Measurements from ENCODE around the gene ZNF726. TPM values are rescaled to one million over a fixed set of nuclear protein-coding genes. Genes with fewer than 3 reads are reported as not detected.
"Not testable (repeated sequence)": the region's sequence is repeated elsewhere in the genome, so short reads cannot be mapped to it uniquely, and the experiment has no call there.

ZNF726 gene
- total RNA-seq, 1 donor from 2014 or later = not detected

DNA sequence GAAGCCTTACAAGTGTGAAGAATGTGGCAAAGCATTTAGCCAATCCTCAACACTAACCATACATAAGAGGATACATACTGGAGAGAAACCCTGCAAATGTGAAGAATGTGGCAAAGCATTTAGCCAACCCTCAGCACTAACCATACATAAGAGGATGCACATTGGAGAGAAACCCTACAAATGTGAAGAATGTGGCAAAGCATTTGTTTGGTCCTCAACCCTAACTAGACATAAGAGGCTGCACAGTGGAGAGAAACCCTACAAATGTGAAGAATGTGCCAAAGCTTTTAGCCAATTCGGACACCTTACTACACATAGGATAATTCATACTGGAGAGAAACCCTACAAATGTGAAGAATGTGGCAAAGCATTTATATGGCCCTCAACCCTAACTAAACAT, 18.2 kb downstream of the ZNF726 start:
- ATAC-seq = no peak
- intact Hi-C loops (cut with micrococcal nuclease) = no loop called here

DNA sequence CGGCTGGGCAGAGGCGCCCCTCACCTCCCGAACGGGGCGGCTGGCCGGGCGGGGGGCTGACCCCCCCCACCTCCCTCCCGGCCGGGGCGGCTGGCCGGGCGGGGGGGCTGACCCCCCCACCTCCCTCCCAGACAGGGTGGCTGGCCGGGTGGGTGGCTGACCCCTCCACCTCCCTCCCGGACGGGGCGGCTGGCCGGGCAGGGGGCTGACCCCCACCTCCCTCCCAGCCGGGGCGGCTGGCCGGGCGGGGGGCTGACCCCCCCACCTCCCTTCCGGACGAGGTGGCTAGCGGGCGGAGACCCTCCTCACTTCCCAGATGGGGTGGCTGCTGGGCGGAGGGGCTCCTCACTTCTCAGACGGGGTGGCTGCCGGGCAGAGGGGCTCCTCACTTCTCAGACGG, 22.3 kb downstream of the ZNF726 start:
- ATAC-seq; DNase-seq; intact Hi-C loops (cut with micrococcal nuclease): not testable (repeated sequence)

More for the DNA sequence above, 18.2 kb downstream of the ZNF726 start:
- no peak for DNase-seq

DNA sequence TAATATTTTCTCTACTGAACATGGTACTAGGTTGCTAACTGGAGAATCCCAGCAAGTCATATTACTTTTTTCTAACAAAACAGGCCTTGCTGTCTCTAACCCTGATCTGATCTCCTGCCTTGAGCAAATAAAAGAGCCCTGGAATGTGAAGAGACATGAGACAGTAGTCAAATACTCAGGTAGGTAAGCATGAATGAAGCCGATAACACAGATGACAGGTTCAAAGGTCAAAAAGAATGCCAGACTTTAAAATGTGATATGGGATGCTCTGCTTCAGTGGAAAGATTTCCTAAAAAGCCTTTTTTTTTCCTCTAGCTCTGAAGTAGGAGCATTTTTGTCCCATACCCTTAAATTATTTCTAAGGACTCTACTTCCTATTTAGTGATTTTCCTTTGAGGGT, 28.7 kb downstream of the ZNF726 start:
- intact Hi-C loops (cut with micrococcal nuclease) = no loop called here
- ATAC-seq (no peak), DNase-seq (no peak)

GRCh38 chr19:23946569-23946968, 31.9 kb downstream of the ZNF726 start:
- intact Hi-C loops (cut with micrococcal nuclease) = no loop called here
- no peak for DNase-seq
- no peak for ATAC-seq

- intact Hi-C loops (cut with micrococcal nuclease) = no loop called here
- ATAC-seq = no peak
- no peak for DNase-seq
Observed at GRCh38 chr19:23949611-23950010, 34.9 kb downstream of the ZNF726 start.

DNA sequence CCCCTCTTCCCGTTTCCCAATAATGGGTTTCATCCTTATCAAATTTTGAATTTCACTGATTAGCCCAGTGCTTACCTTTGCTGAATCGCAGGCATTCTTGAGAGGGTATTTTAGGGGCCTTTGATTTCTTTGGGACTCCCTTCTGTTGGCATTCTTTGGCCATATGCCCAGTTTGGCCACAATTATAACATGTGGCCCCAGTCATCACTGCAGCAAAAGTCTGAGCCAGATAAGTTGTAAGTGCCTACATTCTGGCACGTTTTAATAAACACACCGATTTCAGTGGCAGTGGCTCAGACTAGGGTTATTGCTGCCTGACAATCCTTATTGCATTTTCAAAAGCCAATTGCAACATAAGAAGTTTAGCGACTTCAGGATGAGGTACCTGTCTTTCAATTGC, 41.4 kb downstream of the ZNF726 start:
- ATAC-seq = no peak
- intact Hi-C loops (cut with micrococcal nuclease) = no loop called here
- DNase-seq = no peak

- ATAC-seq (no peak), DNase-seq (no peak)
- intact Hi-C loops (cut with micrococcal nuclease) = no loop called here
Observed at GRCh38 chr19:23957660-23958281, 43.1 kb downstream of the ZNF726 start.

DNA sequence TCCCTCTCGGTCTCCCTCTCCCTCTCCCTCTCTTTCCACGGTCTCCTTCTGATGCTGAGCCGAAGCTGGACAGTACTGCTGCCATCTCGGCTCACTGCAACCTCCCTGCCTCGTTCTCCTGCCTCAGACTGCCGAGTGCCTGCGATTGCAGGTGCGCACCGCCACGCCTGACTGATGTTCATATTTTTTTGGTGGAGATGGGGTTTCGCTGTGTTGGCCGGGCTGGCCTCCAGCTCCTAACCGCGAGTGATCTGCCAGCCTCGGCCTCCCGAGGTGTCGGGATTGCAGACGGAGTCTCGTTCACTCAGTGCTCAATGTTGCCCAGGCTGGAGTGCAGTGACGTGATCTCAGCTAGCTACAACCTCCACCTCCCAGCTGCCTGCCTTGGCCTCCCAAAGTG, 48.7 kb downstream of the ZNF726 start:
- ATAC-seq; intact Hi-C loops (cut with micrococcal nuclease); DNase-seq: not testable (repeated sequence)

DNA sequence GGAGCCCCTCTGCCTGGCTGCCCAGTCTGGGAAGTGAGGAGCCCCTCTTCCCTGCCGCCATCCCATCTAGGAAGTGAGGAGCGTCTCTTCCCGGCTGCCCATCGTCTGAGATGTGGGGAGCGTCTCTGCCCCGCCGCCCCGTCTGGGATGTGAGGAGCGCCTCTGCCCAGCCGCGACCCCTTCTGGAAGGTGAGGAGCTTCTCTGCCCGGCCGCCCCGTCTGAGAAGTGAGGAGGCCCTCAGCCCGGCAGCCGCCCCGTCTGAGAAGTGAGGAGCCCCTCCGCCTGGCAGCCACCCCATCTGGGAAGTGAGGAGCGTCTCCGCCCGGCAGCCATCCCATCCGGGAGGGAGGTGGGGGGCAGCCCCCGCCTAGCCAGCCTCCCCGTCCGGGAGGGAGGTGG, 49.2 kb downstream of the ZNF726 start:
- DNase-seq; intact Hi-C loops (cut with micrococcal nuclease): not testable (repeated sequence)

GRCh38 chr19:23964334-23964733, 49.6 kb downstream of the ZNF726 start:
- DNase-seq; ATAC-seq; intact Hi-C loops (cut with micrococcal nuclease): not testable (repeated sequence)

More for the DNA sequence above, 49.2 kb downstream of the ZNF726 start:
- ATAC-seq = not testable (repeated sequence)

GRCh38 chr19:23969630-23970029, 54.9 kb downstream of the ZNF726 start:
- no peak for ATAC-seq
- intact Hi-C loops (cut with micrococcal nuclease) = no loop called here
- DNase-seq = no peak

- ATAC-seq (no peak), DNase-seq (no peak)
- intact Hi-C loops (cut with micrococcal nuclease) = no loop called here
Observed at GRCh38 chr19:23971598-23971997, 56.9 kb downstream of the ZNF726 start.

- intact Hi-C loops (cut with micrococcal nuclease) = no loop called here
- DNase-seq = no peak
- no peak for ATAC-seq
Observed at GRCh38 chr19:23972161-23972560, 57.5 kb downstream of the ZNF726 start.

- intact Hi-C loops (cut with micrococcal nuclease) = no loop called here
- no peak for ATAC-seq
- DNase-seq = no peak
Observed at GRCh38 chr19:23974941-23975340, 60.3 kb downstream of the ZNF726 start.

DNA sequence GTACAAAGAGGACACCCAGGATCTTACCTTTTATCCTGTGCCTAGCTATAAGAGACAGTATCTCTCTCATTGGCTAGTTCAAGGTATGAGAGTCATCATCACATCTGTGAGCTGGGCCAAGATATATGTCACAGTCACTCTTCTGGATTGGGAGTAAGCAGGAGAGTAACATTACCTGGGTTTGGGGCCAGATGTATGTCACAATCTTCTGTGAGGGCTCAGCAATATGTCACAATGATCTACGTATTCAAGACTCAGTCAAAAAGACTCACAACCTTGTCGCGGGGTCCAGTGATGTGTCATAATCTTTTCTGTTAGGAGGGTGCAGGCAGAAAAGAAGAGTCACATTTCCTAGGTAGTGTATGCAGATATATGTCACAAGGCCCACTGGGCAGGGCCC, 61.9 kb downstream of the ZNF726 start:
- DNase-seq; ATAC-seq; intact Hi-C loops (cut with micrococcal nuclease): not testable (repeated sequence)

GRCh38 chr19:23977256-23977655, 62.6 kb downstream of the ZNF726 start:
- DNase-seq; intact Hi-C loops (cut with micrococcal nuclease); ATAC-seq: not testable (repeated sequence)

DNA sequence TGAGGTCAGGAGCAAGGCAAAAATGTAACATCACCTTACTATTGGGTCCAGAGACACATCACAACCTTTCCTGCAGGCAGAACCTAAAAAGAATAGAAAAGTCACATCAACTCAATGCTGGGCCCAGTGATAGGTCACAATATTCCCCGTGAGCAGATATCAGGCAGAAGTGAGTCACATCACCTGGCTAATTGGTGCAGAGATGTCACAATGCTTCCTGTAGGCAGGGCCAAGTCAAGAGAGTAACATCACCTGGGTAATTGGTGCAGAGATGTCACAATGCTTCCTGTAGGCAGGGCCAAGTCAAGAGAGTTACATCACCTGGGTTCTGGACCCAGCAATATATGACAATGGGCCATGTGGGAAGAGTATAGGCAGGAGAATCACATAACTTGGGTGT, 63.4 kb downstream of the ZNF726 start:
- no peak for DNase-seq
- ATAC-seq = no peak
- intact Hi-C loops (cut with micrococcal nuclease) = no loop called here

GRCh38 chr19:23980805-23981204, 66.1 kb downstream of the ZNF726 start:
- no peak for ATAC-seq
- no peak for DNase-seq
- intact Hi-C loops (cut with micrococcal nuclease) = no loop called here

GRCh38 chr19:23981863-23982262, 67.2 kb downstream of the ZNF726 start:
- no peak for ATAC-seq
- intact Hi-C loops (cut with micrococcal nuclease) = no loop called here
- DNase-seq = no peak

DNA sequence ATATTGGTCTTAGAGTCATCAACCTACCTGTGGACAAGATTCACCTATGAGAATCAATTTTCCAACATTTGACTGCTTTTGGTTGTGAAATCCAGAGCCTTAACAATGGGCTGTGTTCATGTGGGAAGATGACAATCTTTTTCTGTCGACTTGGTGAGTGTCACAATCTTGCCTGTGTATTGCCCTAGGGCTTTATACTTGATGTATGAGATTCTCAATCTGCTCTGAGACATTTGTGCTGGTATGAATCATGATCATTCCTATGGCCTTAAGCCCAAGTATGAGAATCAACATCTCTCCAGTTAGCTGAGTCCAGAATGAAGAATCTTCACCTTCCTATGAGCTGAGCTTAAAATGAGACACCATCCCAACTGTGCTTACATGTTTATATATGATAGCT, 68.7 kb downstream of the ZNF726 start:
- no peak for ATAC-seq
- no peak for DNase-seq
- intact Hi-C loops (cut with micrococcal nuclease) = no loop called here

All from left ventricle myocardium superior (tissue), 1 donor.